GM18498 (cell line): ENCODE results near the gene TMPRSS3.
A peak's percentile ranks its signal among the peaks of the same experiment; 100 is the strongest.

ENCODE experiments used
- ATAC-seq: cut with Tn5 transposase; IDR thresholded peaks from one replicate; pipeline ENCODE4 v1.9.1; 2021; ENCODE audit warnings: mild to moderate bottlenecking, moderate library complexity; ENCODE audit not compliant: unreplicated experiment

TMPRSS3 gene

GRCh38 chr21:42429021-42429420 is 33.2 kb upstream of the TMPRSS3 start:
- ATAC-seq = no peak

- no peak for ATAC-seq
These were observed 32.1 kb upstream of the TMPRSS3 start for GRCh38 chr21:42427809-42428419.

DNA sequence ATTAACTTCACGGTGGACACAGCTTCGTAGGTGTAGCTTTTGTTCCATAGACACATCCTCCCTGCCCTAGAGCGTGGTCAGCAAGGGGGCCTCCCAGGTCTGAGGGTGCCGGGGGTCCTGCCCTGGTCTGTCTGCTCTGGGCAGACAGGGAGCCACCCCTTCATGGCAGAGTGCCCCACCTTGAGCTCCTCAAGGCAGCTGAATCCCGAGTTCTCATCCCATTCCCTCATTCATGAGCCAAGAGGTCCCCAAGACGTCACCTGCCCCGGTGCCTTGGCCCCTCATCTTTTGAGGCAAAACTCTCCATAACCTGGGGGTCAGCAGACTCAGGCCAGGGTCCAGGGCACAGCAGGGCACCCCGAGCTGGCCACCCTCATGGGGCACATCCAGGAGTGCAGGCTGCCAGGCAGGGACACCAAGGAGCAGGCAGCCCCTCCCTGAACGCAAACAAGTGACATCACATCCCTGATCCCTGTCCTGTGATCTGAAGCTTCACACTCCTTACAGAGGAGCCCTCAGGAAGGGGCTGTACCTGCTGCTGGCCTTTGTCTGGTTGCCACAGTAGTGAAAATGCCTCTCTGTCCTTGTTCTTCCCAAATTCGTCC is 31.1 kb upstream of the TMPRSS3 start:
- ATAC-seq = no peak

DNA sequence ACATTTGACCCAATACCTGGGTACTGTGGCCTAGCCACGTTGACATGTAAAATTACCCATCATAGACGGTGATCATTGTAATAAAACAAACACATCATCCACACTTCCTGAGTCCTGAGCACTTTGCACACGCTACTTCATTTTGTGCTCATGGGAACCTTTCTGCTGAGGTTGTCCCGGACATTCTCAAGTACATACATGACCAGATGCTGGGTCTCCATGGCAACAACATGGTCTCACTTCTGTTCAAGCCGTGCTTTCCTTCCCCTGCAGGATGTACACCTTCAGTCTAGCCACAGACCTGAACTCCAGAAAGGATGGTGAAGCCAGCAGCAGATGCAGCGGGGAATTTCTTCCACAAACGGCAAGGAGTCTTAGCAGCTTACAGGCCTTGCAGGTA is 30.6 kb upstream of the TMPRSS3 start:
- no peak for ATAC-seq

DNA sequence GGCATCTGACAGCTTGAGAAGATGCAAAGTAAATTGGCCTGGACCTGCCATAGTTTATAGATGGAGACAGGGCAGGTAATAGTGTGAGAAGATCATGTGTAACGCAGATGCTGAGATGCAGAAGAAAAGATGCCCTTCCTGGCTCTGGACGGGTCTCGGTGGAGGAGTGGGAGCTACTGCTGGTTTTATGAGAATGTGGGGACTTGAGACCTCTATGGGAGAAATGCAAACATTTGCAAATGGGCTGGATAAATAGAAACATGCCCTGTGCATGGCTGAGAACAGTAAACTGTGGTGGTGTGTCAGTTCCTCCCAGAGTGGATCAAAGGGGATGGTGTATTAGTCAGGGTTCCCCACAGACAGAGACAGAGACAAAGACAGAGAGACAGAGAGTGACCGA is 29.7 kb upstream of the TMPRSS3 start:
- ATAC-seq = peak; percentile 38

GRCh38 chr21:42424914-42425541 is 29.2 kb upstream of the TMPRSS3 start:
- peak; percentile 58 for ATAC-seq

- no peak for ATAC-seq
These were observed 27.8 kb upstream of the TMPRSS3 start for GRCh38 chr21:42423685-42424084.

- ATAC-seq = peak; percentile 55
These were observed 27.4 kb upstream of the TMPRSS3 start for GRCh38 chr21:42423197-42423675.

- ATAC-seq = no peak
These were observed 25.4 kb upstream of the TMPRSS3 start for GRCh38 chr21:42421018-42421793.

GRCh38 chr21:42419845-42420244 is 24.0 kb upstream of the TMPRSS3 start:
- ATAC-seq = no peak

- no peak for ATAC-seq
These were observed 23.0 kb upstream of the TMPRSS3 start for GRCh38 chr21:42418886-42419285.

DNA sequence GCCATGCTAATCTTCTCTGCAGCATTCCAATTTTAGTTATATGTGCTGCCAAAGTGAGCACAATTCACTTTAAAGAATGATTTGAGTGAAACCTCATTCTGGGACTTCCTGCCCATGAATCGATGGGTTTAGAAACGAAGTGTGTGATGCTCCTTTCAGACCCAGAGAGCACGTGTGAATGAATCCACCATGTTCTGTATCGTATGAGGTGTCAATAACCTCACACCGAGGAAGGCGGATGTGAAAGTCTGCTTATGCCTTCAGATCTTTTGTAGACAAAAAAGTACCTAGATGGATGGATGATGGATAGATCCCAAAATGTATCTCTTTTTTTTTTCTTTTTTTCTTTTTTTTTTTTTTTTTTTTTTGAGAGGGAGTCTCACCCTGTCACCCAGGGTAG is 21.7 kb upstream of the TMPRSS3 start:
- no peak for ATAC-seq

- peak; percentile 73 for ATAC-seq
These were observed 19.3 kb upstream of the TMPRSS3 start for GRCh38 chr21:42414928-42415769.

GRCh38 chr21:42414553-42414927 is 18.7 kb upstream of the TMPRSS3 start:
- no peak for ATAC-seq

- no peak for ATAC-seq
These were observed 18.2 kb upstream of the TMPRSS3 start for GRCh38 chr21:42414066-42414465.

DNA sequence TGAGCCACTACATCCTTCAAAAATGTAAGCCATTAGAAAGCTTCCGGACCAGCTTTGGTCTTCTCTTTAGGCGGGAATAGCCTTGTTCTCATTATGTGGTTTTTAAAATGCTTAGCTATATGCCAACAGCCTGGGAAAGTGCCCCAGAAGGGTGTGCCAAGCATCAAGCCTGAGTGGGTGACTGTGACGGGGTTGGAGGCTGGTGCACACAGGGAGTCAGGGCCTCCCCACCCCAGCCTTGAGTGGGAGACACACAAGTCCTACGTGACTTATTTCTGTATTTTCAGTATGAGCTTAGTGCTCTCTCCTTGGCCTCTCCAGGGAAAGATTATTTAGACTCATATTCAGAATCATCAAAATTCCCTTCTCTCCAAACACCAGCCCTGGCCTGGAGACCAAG is 17.6 kb upstream of the TMPRSS3 start:
- ATAC-seq = no peak

DNA sequence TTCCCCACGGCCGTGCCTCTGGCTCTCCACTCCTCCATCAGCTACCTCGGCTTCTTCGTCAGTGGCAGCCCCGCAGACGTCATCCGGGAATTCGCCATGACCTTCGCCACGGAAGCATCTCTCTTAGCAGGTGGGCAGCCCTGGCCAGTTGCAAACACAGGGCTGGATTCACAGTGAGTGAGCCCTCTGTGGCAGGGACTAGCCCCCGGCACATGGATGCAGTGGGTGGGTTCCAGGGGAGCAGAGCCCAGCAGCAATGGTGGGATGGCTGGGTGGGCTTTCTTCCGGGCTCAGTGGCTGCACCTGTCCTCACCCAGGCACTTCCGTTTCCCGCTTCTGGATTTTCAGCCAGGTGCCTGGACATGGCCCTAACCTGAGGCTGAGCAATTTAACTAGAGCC is 17.2 kb upstream of the TMPRSS3 start:
- ATAC-seq = no peak

DNA sequence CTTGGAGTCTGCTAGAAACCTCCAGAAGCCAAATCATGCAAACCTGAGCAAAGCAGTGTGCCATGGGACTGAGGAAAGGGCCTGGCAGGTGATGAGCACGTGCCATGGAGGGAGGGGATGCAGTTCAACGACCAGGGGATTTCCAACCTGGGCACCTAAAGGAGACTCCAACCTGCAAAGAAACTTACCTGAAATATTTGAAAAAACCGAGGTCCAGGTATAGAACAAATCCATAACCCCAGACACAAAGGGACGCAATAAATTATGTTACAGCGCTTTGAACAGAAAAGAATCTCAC is 16.7 kb upstream of the TMPRSS3 start:
- no peak for ATAC-seq

GRCh38 chr21:42411891-42412635 is 16.2 kb upstream of the TMPRSS3 start:
- no peak for ATAC-seq

GRCh38 chr21:42411197-42411869 is 15.5 kb upstream of the TMPRSS3 start:
- no peak for ATAC-seq
